Measurements from ENCODE around the gene ZNF582. TPM values are rescaled to one million over a fixed set of nuclear protein-coding genes. Genes with fewer than 3 reads are reported as not detected.
A peak's percentile ranks its signal among the peaks of the same experiment; 100 is the strongest.

Gene ZNF582
- total and polyA plus RNA-seq, 2 experiments from 2014 or later = 3.9 to 4.1 TPM

DNA sequence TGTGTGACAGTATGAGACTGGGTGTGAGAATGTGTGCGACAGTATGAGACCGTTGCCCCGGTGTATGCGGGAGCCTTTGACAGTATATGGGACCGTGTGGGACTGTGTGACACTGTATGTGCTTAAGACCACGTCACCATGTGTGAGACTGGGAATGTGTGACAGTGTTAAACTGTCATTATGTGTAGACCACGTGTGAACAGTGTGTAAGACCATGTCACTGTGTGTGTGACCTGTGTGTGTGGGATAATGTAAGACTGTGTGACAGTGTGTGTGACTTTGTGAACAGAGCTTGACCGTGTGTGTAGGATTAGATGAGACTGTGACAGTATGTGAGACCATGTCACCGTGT lies 11.3 kb upstream of the ZNF582 start:
- no peaks in the 10 kb centered on the region for H4K20me1 ChIP-seq (replicated peaks; ENCODE audit: insufficient read depth)
- peaks cover 4% of the 10 kb centered on the region; the same call in 1 of the 2 replicates for H3K79me2 ChIP-seq (replicated peaks; ENCODE audit: insufficient read depth)
- H3K4me1 ChIP-seq (ENCODE audit: insufficient read depth) = peaks cover 8% of the 10 kb centered on the region; the same call in 1 of the 2 replicates
- H3K9me2 ChIP-seq (ENCODE audit: insufficient read depth) = no peaks in the 10 kb centered on the region
- peak overlapping the region; percentile 100 for H2AFZ ChIP-seq
- TF ChIP-seq, protein P1, sequence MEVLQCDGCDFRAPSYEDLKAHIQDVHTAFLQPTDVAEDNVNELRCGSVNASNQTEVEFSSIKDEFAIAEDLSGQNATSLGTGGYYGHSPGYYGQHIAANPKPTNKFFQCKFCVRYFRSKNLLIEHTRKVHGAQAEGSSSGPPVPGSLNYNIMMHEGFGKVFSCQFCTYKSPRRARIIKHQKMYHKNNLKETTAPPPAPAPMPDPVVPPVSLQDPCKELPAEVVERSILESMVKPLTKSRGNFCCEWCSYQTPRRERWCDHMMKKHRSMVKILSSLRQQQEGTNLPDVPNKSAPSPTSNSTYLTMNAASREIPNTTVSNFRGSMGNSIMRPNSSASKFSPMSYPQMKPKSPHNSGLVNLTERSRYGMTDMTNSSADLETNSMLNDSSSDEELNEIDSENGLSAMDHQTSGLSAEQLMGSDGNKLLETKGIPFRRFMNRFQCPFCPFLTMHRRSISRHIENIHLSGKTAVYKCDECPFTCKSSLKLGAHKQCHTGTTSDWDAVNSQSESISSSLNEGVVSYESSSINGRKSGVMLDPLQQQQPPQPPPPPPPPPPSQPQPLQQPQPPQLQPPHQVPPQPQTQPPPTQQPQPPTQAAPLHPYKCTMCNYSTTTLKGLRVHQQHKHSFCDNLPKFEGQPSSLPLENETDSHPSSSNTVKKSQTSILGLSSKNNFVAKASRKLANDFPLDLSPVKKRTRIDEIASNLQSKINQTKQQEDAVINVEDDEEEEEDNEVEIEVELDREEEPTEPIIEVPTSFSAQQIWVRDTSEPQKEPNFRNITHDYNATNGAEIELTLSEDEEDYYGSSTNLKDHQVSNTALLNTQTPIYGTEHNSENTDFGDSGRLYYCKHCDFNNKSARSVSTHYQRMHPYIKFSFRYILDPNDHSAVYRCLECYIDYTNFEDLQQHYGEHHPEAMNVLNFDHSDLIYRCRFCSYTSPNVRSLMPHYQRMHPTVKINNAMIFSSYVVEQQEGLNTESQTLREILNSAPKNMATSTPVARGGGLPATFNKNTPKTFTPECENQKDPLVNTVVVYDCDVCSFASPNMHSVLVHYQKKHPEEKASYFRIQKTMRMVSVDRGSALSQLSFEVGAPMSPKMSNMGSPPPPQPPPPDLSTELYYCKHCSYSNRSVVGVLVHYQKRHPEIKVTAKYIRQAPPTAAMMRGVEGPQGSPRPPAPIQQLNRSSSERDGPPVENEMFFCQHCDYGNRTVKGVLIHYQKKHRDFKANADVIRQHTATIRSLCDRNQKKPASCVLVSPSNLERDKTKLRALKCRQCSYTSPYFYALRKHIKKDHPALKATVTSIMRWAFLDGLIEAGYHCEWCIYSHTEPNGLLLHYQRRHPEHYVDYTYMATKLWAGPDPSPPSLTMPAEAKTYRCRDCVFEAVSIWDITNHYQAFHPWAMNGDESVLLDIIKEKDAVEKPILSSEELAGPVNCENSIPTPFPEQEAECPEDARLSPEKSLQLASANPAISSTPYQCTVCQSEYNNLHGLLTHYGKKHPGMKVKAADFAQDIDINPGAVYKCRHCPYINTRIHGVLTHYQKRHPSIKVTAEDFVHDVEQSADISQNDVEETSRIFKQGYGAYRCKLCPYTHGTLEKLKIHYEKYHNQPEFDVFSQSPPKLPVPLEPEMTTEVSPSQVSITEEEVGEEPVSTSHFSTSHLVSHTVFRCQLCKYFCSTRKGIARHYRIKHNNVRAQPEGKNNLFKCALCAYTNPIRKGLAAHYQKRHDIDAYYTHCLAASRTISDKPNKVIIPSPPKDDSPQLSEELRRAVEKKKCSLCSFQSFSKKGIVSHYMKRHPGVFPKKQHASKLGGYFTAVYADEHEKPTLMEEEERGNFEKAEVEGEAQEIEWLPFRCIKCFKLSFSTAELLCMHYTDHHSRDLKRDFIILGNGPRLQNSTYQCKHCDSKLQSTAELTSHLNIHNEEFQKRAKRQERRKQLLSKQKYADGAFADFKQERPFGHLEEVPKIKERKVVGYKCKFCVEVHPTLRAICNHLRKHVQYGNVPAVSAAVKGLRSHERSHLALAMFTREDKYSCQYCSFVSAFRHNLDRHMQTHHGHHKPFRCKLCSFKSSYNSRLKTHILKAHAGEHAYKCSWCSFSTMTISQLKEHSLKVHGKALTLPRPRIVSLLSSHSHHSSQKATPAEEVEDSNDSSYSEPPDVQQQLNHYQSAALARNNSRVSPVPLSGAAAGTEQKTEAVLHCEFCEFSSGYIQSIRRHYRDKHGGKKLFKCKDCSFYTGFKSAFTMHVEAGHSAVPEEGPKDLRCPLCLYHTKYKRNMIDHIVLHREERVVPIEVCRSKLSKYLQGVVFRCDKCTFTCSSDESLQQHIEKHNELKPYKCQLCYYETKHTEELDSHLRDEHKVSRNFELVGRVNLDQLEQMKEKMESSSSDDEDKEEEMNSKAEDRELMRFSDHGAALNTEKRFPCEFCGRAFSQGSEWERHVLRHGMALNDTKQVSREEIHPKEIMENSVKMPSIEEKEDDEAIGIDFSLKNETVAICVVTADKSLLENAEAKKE (CRISPR knock-in tag; IDR thresholded peaks at IDR 0.05) = no peak
- TF ChIP-seq ZNF114 (CRISPR knock-in tag; IDR thresholded peaks at IDR 0.05) (no peak), CREB1 (CRISPR knock-in tag; IDR thresholded peaks at IDR 0.05; ENCODE audit: low read depth) (no peak), STAT1 (IDR thresholded peaks at IDR 0.05; ENCODE audit: unreplicated experiment) (no peak), POLR2AphosphoS5 (IDR thresholded peaks at IDR 0.05; ENCODE audit: low read depth) (no peak), EZH2 (IDR thresholded peaks at IDR 0.05; ENCODE audit: low read depth, unreplicated experiment) (no peak), NANOG (IDR thresholded peaks at IDR 0.05; ENCODE audit: borderline replicate concordance) (no peak)
- TF ChIP-seq, protein P2, sequence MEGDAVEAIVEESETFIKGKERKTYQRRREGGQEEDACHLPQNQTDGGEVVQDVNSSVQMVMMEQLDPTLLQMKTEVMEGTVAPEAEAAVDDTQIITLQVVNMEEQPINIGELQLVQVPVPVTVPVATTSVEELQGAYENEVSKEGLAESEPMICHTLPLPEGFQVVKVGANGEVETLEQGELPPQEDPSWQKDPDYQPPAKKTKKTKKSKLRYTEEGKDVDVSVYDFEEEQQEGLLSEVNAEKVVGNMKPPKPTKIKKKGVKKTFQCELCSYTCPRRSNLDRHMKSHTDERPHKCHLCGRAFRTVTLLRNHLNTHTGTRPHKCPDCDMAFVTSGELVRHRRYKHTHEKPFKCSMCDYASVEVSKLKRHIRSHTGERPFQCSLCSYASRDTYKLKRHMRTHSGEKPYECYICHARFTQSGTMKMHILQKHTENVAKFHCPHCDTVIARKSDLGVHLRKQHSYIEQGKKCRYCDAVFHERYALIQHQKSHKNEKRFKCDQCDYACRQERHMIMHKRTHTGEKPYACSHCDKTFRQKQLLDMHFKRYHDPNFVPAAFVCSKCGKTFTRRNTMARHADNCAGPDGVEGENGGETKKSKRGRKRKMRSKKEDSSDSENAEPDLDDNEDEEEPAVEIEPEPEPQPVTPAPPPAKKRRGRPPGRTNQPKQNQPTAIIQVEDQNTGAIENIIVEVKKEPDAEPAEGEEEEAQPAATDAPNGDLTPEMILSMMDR (conservative IDR thresholded peaks at IDR 0.05; ENCODE audit: low read depth in 2 of 2) = no peak
- Mint-ChIP-seq H3K27me3 (ENCODE audit: insufficient read depth, low read depth, poor library complexity) (peaks cover 11% of the 10 kb centered on the region), H3K4me1 (peaks cover 10% of the 10 kb centered on the region), H3K27ac (no peak overlapping the region), H3K36me3 (ENCODE audit: low read depth) (peaks cover 69% of the 10 kb centered on the region), H3K9me3 (peaks cover 67% of the 10 kb centered on the region), H3K4me3 (peak overlapping the region; percentile 94)
- no peak overlapping the region for H3K27ac ChIP-seq (ENCODE audit: low read depth)
- peak overlapping the region; percentile 88 for H3K4me3 ChIP-seq
- ATAC-seq = no peak
- peaks cover 16% of the 10 kb centered on the region for H3K36me3 ChIP-seq (ENCODE audit: insufficient read depth)
- no peaks in the 10 kb centered on the region for H3K27me3 ChIP-seq (ENCODE audit: insufficient read depth)
- H3F3A ChIP-seq (replicated peaks; ENCODE audit: low read depth) = no peaks in the 10 kb centered on the region
- no peak for DNase-seq (ENCODE audit: low spot score)
- peak overlapping the region; percentile 94 for H3K4me2 ChIP-seq

Measured in GM23338 (cell line).